ENCODE data around the gene YPEL1. TPM values are rescaled to one million over a fixed set of nuclear protein-coding genes. Genes with fewer than 3 reads are reported as not detected.

YPEL1 gene
- total RNA-seq, 2 experiments from 2014 or later = 18.2 to 18.8 TPM

DNA sequence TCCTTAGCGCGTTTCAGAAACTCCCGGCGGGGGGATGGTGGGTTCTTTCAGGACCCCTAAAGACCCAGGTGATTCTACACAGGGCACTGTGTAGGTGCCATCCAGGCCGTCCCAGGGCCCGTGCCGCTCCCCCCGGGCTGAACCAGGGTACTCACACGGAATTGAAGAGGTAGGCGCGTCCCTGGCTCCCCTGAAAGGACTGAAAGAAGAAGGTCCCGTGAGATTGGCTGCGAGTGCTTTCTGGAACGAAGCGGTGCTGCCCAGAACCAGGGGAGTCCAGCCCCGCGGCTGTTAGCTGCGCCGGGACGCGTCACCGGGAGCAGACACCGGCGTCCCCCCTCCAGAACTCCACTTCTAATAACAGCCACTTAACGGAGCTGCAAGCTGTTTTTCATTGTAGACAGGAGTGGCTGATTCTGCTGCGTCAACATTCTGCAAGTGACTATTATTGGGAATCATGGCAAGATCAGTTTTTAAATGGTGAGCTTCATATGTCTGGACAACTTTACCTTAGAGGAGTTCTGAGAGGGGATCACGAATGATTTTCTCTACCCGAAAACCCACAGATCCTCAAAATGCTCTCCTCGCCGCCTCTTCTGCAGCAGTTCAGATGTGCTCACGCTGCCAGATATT lies 31.8 kb downstream of the YPEL1 start:
- no peak overlapping the region for H2AFZ ChIP-seq (ENCODE audit: low read length)
- no peak for DNase-seq (ENCODE audit: low spot score)
- H3K36me3 ChIP-seq (ENCODE audit: insufficient read depth, low read length) = peaks cover 22% of the 10 kb centered on the region
- no peak overlapping the region for H3K27ac ChIP-seq (ENCODE audit: low read depth, low read length, poor library complexity, severe bottlenecking)
- H3K9me3 ChIP-seq (ENCODE audit: low read length) = no peaks in the 10 kb centered on the region
- H3K4me1 ChIP-seq (ENCODE audit: insufficient read depth, low read length, poor library complexity, severe bottlenecking) = peaks cover 17% of the 10 kb centered on the region
- TF ChIP-seq, protein P1, sequence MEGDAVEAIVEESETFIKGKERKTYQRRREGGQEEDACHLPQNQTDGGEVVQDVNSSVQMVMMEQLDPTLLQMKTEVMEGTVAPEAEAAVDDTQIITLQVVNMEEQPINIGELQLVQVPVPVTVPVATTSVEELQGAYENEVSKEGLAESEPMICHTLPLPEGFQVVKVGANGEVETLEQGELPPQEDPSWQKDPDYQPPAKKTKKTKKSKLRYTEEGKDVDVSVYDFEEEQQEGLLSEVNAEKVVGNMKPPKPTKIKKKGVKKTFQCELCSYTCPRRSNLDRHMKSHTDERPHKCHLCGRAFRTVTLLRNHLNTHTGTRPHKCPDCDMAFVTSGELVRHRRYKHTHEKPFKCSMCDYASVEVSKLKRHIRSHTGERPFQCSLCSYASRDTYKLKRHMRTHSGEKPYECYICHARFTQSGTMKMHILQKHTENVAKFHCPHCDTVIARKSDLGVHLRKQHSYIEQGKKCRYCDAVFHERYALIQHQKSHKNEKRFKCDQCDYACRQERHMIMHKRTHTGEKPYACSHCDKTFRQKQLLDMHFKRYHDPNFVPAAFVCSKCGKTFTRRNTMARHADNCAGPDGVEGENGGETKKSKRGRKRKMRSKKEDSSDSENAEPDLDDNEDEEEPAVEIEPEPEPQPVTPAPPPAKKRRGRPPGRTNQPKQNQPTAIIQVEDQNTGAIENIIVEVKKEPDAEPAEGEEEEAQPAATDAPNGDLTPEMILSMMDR (conservative IDR thresholded peaks at IDR 0.05; ENCODE audit: low read length) = no peak
- no peak for TF ChIP-seq EZH2phosphoT487 (IDR thresholded peaks at IDR 0.05; ENCODE audit: borderline replicate concordance, low read depth, low read length)
- CTCF ChIA-PET (ENCODE audit: unreplicated experiment) = no interaction called here
- no peaks in the 10 kb centered on the region for H3K79me2 ChIP-seq (ENCODE audit: insufficient read depth, low read depth, low read length)
- no peak overlapping the region for H3K4me3 ChIP-seq (ENCODE audit: low read depth, low read length, poor library complexity, severe bottlenecking)
- POLR2A ChIA-PET = interaction anchor here (0.7 kb wide), 1 partner anchor 154 kb away, joined by 6 read pairs; no protein-coding TSS in a partner anchor
- H3K9me2 ChIP-seq (ENCODE audit: insufficient read depth, low read length) = no peaks in the 10 kb centered on the region
- H4K20me1 ChIP-seq (ENCODE audit: insufficient read depth, low read length) = no peaks in the 10 kb centered on the region
- BruUV-seq (replicated peaks) = no TSS peak
- H3K4me2 ChIP-seq (ENCODE audit: low read length) = no peak overlapping the region
- intact Hi-C loops (cut with micrococcal nuclease; ENCODE audit: unreplicated experiment) = no loop called here

DNA sequence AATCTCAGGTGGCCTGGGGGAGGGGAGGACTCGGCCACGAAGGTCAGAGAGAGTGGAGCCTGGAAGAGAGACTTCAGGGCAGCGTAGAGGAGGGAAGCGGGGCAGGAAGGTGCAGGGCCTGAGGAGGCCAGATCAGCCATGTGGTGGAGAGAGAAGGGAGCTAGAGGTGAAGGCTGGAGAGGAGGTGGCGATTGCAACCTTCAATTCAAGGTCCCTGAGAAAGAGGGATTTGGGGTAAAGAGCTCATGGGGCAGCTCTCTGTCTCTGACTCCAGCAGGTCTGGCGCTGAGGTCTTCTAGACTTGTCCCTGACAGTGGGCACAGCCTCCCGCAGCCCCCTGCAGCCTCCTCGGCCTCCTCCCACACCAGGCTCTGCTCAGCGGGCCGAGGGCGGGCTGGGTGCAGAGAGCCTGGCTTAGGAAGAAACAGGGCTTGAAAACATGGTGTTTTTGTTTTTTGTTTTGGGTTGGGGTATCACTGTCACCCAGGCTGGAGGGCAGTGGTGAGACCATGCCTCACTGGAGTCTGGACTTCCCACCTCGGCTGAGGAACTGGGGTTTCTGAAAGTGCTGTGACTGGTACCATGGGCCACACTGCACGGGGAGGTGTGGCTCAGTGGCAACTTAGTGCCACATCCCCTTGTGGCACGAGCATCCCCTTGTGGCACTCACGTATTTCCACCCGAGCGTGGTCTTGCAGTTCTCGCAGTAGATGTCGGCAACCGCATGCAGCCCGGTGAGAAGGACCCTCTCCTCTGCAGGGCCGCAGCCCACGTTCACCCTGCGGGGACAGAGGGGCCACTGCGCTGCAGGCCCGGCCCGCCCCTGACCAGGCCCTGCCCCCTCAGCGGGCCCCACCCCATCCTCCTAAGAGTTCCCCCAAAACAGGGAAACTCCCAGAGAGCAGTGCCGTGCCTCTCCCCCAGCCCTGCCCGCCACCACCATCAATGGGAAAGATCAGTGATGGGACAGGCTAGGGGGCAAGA lies 32.6 kb downstream of the YPEL1 start:
- Histone ChIP-seq H2AFZ (ENCODE audit: low read length) (no peak overlapping the region), H3K4me2 (ENCODE audit: low read length) (no peak overlapping the region), H3K79me2 (ENCODE audit: insufficient read depth, low read depth, low read length) (no peaks in the 10 kb centered on the region), H3K9me3 (ENCODE audit: low read length) (no peaks in the 10 kb centered on the region), H3K4me1 (ENCODE audit: insufficient read depth, low read length, poor library complexity, severe bottlenecking) (peaks cover 11% of the 10 kb centered on the region), H3K4me3 (ENCODE audit: low read depth, low read length, poor library complexity, severe bottlenecking) (no peak overlapping the region), H4K20me1 (ENCODE audit: insufficient read depth, low read length) (no peaks in the 10 kb centered on the region), H3K9me2 (ENCODE audit: insufficient read depth, low read length) (no peaks in the 10 kb centered on the region), H3K36me3 (ENCODE audit: insufficient read depth, low read length) (peaks cover 29% of the 10 kb centered on the region), H3K27ac (ENCODE audit: low read depth, low read length, poor library complexity, severe bottlenecking) (no peak overlapping the region)
- no TSS peak for BruUV-seq (replicated peaks)
- no peak for DNase-seq (ENCODE audit: low spot score)
- POLR2A ChIA-PET = no interaction called here
- intact Hi-C loops (cut with micrococcal nuclease; ENCODE audit: unreplicated experiment) = no loop called here
- TF ChIP-seq EZH2phosphoT487 (IDR thresholded peaks at IDR 0.05; ENCODE audit: borderline replicate concordance, low read depth, low read length) = no peak
- TF ChIP-seq, protein P1 (conservative IDR thresholded peaks at IDR 0.05; ENCODE audit: low read length) = no peak
- CTCF ChIA-PET (ENCODE audit: unreplicated experiment) = no interaction called here
